Midbrain (tissue), 1 donor: ENCODE data around the gene GAS2L2.
"Not testable (repeated sequence)": the region's sequence is repeated elsewhere in the genome, so short reads cannot be mapped to it uniquely, and the experiment has no call there.

Experiments
- DNase-seq: peaks from one replicate; lab custom pipeline; 2025; lab: John Stamatoyannopoulos, UW

The GAS2L2 gene

DNA sequence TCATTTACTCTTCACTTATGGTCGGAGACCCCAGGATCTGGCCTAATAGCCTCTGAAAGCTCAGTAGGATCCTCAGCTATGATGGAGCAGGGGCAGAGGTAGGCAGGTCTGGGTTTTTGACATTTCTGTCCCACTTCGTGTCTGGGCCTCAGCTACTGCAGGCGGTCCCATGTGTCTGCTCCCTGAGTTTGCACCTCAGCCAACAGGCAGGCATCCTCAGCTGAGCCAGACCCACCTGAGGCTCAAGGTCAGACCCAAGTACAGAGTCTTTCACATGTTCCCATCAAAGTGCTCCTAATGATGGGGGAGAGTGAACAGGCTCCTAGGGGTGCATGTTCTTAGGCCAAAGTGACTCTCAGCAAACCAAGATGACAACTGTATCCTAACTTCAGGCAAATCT, 24.5 kb downstream of the GAS2L2 start:
- DNase-seq, result no peak

DNA sequence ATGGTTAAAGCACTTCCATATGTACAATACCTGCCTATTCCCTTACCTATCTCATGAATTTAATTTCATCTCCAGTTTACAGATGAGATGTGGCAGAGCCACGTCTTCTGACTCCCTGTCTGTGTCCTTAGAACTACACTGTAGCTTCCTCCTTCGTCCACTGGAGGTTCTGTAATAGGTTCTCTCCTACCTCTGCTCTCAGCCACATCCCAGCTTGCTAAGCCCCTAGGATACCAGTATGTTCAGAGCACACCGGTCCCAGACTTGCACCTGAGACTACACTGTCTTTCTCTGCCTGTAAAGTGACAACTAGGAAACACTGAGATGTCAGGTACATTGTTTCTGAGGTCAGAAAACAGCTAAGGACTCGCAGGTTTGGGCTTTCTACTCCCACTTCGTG, 25.4 kb downstream of the GAS2L2 start:
- no peak for DNase-seq

DNA sequence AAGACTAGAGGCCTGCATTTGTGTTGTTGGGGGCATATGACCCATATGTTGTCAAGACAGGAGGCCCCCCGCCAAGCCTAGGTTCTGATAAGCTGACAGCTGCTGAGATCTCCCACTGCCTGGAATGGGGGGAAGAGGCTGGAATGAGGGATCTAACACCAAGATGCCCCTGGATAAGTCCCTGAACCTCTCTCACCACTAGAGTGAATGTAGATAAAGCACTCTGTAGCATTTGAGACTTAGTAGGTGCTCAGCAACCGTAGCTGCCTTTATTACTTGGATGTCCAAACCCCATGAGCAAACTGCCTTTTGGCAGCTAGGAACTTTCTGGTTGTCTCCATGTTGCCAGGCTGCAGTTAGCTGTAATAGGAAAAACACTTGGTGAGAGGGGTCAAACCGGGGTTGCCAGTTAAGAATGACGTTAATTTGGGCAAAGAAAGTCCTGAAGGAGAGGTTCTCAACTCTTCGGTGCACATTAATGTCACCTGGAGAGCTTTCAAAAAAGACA, 26.0 kb downstream of the GAS2L2 start:
- DNase-seq, result no peak

DNA sequence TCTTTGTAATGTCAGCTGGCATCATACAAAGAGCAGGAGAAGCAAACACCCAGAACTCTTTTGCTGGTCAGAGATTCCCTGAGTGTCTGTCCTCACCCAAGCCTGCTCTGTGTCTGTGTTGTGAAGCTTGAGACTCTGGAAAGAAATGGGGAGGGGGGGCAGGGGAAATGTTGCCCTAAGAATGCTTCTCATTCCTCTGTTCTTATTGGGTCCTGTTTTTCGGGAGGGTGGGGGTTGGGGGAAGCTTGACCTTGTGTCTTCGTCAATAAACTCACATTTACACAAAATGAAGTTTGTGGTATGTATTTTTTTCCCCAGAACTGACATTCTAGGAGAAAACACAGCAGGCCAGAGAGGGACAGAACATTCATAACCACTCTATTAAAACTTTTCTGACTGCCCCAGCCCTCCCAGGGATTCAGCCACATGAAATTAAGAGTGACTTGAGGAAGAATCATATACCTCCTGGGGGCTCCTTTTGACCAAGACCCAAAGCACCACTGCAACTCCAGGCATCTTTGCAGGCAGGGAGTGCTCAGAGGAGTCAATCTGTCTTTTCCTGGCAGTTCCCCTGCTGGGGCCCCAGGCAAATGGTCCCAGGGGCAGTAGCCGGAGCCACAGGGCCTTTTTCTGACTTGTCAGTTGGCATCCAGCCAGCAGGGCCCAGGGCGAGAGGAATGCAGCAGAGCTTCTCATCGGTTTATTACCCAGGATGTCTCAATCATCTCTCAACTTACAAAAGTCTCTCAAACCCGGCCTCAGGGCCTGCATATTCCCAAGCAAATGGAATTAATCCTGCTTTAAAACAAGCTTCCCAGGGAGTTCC, 26.7 kb downstream of the GAS2L2 start:
- DNase-seq, result no peak

DNA sequence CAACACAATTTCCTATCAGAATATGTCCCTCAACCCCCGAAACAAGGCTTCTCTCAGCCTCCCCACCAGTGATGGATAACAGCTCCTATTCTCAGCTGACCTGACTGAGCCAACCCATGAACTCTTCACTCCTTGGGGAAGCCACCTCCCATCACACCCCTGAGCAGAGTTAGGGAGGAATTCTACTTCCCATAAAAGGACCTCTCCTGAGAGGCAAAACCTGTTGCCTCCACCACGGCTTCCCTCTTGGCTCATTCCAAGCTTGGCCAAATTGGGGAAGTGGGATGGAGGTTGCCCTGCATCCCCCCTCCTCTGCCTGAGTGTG, 27.3 kb downstream of the GAS2L2 start:
- no peak for DNase-seq

DNA sequence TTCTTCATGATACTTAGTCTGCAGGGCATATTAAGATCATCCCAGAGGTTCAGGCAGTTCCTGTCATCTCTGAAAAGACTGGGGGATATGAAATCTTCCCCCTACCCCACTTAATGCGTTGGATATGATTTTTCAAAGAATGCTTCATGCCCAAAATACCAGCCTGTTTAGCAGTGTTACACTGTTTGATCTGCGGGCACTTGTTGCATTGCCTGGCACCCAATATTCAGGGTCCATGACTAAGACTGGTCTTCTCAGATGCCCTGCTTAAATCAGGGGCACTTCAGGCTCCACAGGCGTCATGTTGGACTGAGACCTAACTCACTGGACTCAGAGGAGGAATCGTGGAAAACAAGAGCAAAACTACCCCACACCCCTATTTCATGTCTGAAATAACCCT, 28.0 kb downstream of the GAS2L2 start:
- no peak for DNase-seq

DNA sequence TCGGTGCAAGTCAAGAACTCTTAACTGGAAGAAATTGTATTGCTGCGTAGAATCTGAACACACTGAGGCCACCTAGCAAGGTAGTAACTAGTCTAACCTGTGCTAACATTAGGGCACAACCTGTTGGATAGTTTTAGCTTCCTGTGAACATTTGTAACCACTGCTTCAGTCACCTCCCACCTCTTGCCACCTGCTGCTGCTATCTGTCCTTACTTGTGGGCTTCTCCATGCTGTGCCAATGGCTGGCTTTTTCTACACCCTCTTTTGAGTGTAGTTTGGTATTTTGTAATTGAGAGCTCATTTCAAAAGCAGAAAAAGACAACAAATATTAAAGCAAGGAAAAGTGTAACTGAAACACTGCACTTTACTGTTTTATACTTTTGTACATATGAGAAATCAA, 29.3 kb downstream of the GAS2L2 start:
- DNase-seq, result no peak

DNA sequence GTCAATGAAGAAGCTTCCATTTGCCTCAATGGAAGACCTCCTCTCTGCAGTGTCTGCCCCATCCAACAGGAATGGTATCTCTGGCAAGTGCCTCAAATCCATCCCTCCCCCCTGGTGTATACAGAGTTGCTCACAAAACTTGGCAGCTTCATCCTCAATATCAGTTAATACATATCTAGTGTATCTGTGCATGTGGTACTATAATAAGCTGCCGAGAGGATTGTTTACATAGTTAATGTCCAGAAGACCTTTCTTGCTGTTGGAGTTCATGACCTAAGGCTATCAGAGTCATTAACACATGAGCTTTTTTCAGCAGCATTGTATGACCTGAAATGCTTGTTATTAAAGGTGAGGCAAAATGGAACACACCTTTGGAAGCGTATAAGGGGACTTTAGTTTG, 35.6 kb downstream of the GAS2L2 start:
- no peak for DNase-seq

DNA sequence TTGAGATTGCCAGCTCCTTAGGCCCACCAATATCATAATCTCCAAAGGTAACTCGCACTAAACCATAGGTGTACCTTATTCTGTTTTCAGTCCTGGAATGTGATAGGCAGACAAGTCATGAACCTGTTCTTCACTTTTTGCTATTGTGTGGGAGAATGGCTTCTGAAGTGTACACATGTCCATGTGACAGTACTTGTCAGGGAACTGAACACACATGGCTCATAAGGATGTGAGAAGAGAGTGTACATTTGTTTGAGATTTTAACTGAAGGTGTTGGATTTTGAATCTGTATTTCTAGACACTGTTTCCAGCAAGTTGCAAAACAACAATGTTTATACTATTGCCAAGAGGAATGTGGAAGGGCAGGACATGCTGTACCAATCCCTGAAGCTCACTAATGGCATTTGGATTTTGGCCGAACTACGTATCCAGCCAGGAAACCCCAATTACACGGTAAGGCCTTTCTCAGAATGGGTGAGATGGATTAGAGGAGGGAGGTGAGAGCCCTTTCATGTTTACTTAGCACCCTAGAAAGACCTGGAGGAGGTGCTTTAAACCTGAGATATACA, 36.1 kb downstream of the GAS2L2 start:
- no peak for DNase-seq

DNA sequence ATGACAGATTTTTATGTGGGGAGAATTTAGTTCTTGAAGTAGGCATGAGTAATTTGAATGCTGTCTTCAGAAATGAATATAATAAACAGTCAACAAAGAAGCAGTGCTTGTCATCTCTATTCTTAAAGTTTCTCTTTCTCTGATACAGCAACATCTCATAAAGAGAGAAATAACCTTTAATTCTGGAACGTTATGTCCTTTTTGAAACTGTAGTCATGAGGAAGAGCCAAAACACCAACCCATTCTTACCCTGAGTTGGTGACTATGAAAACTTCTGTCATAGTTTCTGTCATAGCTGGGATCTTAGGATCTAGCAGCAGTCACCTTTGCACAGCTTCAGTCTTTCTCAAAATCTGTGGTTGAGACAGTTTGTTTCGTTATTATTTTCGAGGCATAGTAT, 36.9 kb downstream of the GAS2L2 start:
- no peak for DNase-seq

DNA sequence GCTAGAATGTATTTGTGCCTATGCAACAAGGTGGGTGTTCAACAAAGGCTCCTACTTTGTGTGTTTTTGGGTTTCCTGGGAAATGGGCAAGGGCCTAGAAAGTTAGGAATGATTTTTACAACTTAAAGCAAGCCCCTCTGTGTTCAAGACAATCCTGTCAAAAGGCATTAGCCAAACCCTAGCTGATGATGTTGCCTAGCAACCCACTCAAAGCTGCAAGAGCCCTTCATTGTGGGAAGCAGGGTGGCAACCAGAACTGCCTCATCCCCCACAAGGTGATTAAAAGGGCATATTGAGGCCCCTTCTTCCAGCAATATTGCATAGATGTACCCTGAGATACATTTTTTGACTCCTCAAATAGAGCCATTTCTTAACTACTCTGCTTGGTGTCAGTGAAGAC, 37.6 kb downstream of the GAS2L2 start:
- no peak for DNase-seq

DNA sequence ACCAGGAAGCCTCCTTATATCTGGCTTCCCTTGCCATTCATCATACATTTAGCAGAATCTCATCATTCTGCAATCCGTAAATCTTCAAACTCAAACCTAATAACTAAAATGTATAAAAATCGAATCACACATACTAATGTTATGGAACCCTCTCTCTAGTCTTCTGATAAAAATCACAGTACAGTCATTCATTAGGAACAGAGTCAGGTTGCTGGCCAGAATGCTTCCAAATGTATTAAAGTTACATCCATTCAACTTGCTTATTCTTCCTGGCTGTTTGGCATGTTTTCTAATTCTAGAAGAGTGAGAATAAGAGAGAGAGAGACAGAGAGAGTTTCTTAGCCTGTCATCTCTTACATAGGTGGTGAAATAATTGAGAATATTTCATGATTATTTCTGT, 38.1 kb downstream of the GAS2L2 start:
- no peak for DNase-seq

DNA sequence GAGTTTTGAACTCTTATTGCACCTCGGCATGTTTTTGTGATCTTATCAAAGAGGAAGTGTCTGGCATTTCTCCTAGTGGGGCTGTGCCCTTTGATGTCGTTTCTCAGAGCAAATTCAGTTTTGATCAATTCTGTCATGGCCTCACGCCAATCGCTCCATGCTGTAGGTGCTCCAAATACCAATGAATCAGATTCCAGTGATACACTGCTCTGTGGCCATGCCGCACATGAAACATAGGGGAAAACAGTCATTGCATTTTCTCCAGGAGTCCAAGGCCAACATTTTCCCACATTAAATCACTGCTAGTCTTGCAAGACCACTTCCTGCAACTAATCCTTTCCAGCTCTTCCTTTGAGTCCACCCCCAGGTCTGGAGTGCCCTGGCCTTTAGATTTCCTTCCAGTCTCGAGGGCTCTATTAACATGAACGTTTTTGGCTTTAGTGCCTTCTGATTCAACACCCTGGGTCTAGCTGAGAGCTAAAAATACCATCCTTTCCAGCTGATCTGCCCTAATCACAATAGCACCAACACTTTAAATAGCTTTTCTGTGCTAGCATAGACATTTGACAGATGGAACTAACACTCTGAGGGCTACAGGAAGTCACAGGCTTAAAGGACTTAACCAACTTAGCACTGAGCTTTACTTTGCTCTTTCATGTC, 39.8 kb downstream of the GAS2L2 start:
- peak; percentile 13 for DNase-seq

DNA sequence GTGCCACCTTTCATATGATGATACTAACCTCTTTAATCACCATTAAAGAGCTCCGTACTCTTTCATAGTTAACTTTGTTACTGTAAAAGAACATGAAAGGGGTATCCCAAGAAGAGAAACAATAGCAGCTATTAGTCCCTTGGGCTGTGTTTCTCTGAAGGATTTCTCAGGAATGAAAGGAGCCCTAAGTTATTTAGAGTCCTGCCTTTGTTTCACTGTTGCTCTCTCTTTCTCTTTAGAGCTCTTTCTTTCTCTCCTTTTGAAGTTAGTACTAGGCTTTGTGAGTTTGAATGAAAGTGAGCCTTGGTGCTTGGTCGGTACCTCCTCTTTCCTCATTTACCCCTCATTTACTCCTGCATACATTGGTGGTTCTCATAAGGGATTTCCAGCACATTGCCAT, 42.1 kb downstream of the GAS2L2 start:
- DNase-seq, result no peak

DNA sequence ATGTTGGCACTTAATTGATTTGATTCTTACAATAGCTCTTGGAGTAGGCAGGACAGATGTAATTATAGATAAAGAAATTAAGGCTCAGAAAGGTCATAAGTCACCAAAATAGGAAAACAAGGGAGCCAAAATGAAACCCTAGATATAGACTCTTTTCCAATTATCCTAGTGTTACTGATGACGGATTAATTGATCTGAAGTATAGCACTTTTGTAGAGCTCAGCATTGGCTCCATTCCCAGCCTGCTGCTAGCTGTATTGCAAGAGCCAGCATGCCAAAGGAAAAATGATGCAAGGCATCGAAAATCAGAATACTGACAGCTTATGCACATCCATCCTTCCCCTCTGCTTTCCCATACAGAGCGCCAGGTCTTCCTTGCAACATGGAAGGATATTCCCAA, 43.2 kb downstream of the GAS2L2 start:
- DNase-seq, result no peak

DNA sequence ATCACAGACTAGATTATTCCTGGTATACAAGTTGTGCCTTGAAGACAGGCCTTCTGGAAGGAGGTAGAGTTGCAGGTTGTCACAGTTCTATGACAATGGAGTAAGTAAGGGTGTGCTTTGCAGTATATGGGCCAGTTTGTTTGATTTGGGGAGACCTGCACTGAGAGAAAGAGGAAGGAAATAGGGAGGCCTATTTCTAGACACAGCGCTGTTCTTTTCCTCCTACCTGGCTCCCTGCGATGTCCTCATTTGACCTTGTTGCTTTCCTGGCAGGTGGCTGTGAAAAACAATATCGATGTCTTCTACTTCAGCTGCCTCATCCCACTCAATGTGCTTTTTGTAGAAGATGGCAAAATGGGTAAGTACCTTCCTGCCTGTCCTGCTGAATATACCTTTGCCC, 44.1 kb downstream of the GAS2L2 start:
- no peak for DNase-seq

DNA sequence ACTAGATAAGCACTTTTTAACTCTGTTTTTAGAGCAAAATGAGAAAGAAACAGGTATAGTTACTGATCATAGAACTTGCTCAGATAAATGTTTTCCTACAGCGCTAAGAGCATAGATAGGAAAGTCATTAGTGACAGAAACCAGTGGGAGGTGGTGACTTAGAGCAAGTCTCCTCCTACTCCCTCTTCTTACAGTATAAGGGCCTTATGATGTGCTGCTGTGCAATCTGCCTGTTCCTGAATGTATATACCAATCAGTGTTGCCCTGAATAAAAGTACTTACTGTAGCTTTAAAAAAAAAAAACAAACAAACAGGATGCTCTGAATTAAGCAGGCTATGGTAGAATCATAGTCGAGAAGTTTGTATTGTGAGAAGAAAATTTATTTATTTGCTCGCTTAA, 44.9 kb downstream of the GAS2L2 start:
- no peak for DNase-seq

DNA sequence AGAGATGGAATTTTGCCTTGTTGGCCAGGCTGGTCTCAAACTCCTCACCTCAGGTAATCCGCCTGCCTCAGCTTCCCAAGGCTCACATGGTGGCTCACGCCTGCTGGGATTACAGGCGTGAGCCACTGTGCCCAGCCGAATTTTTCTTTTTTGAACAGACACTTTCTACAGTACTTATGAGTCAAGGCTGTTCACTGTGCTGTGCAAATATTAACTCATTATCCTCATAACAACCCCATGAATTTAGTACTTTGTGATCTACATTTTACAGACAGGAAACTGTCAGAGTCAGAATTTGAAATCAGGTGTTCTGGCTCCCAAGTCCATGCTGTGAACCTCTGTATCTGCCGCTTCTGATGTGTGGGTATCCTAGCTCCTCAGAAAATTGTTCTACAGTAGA, 47.3 kb downstream of the GAS2L2 start:
- DNase-seq, result no peak

DNA sequence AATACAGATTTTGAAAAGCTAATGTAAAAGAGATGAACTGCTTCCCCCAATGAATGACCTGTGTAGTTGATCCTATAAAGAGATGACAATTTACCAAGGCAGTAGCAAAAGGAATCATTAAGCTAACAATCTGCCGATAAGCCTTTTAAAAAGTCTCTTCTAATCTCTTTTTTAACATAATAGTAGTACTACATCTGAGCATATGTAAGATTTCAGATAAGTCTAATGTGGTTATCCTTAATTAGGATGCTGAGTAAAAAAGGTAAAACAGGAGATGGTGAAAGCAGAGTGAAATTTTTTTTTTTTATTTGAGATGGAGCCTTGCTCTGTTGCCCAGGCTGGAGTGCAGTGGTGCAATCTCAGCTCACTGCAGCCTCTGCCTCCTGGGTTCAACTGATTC, 47.8 kb downstream of the GAS2L2 start:
- DNase-seq, result no peak

DNA sequence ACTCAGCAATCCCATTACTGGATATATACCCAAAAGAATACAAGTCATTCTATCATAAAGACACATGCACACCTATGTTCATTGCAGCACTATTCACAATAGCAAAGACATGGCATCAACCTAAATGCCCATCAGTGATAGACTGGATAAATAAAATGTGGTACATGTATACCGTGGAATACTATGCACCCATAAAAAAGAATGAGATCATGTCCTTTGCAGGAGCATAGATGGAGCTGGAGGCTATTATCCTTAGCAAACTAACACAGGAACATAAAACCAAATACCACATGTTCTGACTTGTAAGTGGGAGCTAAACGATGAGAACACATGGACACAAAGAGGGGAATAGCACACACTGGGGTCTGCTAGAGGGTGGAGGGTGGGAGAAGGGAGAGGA, 49.7 kb downstream of the GAS2L2 start:
- not testable (repeated sequence) for DNase-seq

DNA sequence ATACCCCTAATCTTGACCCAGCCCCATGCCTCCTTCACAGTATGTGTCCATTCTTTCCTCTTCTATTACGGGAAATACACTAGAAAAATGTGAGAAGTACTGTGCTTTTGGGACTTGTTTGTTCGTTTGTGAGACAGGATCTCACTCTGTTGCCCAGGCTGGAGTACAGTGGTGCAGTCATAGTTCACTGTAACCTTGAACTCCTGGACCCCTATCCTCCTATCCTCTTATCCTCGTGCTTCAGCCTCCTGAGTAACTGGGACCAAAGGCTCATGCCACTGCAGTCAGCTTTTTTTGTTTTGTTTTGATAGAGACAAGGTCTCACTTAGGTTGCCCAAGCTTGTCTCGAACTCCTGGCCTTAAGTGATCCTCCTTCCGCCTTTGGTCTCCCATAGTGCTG, 51.5 kb downstream of the GAS2L2 start:
- no peak for DNase-seq

DNA sequence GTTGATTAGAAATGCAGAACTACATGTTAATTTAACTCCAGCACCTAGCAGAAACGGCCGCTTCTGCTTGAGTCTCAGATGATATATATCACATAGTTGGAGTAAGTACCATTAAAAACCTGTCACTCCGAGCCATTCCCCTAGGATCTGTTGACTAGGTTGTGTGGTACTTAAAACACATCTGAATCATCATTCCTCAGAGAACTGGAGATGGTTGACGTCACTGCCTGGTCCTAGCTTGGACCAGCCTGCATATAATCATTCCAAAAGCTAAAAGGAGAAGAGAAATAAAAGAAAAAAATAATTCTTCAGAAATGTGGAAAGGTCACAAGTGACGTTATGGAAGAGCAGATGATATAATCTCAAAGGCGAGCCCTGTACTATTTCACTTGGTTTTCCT, 52.9 kb downstream of the GAS2L2 start:
- no peak for DNase-seq

DNA sequence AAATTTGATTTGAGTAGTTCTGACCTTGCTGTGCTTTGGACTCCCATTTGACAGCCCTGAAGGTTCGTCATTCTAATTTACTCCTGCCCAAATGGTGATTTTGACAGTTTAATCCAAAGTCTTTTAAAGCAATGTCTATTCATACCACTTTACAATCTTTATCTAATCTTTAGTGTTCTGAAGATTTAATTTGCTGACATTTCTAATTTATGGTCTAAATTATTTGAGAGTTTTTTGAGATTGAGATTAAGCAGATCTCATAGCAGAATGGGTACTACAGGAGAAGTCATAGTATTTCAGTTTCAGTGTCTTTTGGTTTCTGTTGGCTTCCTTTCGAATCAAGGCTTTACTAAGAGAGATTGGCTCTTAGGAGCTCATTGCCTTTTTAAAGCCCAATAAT, 54.2 kb downstream of the GAS2L2 start:
- no peak for DNase-seq
